ENCODE data around the gene IRF9. TPM values are rescaled to one million over a fixed set of nuclear protein-coding genes. Genes with fewer than 3 reads are reported as not detected.

IRF9 gene
- total RNA-seq, 1 donor from 2014 or later: 50.6 TPM

- Histone ChIP-seq H3K36me3 (ENCODE audit: control insufficient read depth in 3 of 3, insufficient read depth in 3 of 3, low read length in 3 of 3) (peaks cover 33 to 48% (median 36%) of the 10 kb centered on the region in 3 donors), H3K9me3 (ENCODE audit: control insufficient read depth in 3 of 3, low read length in 3 of 3) (no peaks in the 10 kb centered on the region), H3K27me3 (ENCODE audit: control insufficient read depth in 3 of 3, insufficient read depth in 3 of 3, low read length in 3 of 3) (no peaks in the 10 kb centered on the region), H3K4me3 (ENCODE audit: low read length in 3 of 3) (peak within 1 kb of the TSS; percentile 90 to 97 (median 94)), H3K9ac (ENCODE audit: low read depth in 1 of 3, low read length in 3 of 3) (peak within 1 kb of the TSS; percentile 90 to 96 (median 91)), H3K4me1 (ENCODE audit: control insufficient read depth in 3 of 3, insufficient read depth in 3 of 3, low read length in 3 of 3) (peaks cover 31 to 52% (median 31%) of the 10 kb centered on the region in 3 donors), H3K27ac (ENCODE audit: low read depth, low read length) (peak within 1 kb of the TSS; percentile 90)
Measured at GRCh38 chr14:24146978-24147760, 13.9 kb upstream of the IRF9 start, which contains the start of gene RNF31. RNF31 (plus strand) TSS chr14:24147498; CDS start chr14:24147699, 201 bp downstream.

DNA sequence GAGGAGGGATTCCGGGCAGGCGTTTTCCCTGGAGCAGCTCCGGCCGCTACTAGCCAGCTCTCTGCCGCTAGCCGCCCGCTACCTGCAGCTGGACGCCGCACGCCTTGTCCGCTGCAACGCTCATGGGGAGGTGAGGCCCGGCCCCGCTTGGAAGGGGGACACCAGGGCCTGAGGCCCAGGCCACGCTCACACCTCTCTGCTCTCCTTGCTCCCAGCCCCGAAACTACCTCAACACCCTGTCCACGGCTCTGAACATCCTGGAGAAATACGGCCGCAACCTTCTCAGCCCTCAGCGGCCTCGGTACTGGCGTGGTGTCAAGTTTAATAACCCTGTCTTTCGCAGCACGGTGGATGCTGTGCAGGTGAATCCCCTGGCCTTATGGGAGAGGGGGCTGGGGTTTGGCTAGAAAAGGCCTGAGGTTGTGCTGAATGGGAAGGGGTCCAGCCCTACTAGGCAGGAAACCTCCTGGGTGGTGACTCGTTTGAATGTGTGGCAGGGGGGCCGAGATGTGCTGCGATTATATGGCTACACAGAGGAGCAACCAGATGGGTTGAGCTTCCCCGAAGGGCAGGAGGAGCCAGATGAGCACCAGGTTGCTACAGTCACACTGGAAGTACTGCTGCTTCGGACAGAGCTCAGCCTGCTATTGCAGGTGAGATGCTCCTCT is 13.2 kb upstream of the IRF9 start:
- Histone ChIP-seq H3K4me1 (ENCODE audit: control insufficient read depth in 3 of 3, insufficient read depth in 3 of 3, low read length in 3 of 3) (peaks cover 30 to 50% (median 31%) of the 10 kb centered on the region in 3 donors), H3K27me3 (ENCODE audit: control insufficient read depth in 3 of 3, insufficient read depth in 3 of 3, low read length in 3 of 3) (no peaks in the 10 kb centered on the region), H3K27ac (ENCODE audit: low read depth, low read length) (peak overlapping the region; percentile 80), H3K4me3 (ENCODE audit: low read length in 3 of 3) (peak overlapping the region; percentile 90 to 97 (median 94)), H3K9ac (ENCODE audit: low read depth in 1 of 3, low read length in 3 of 3) (peak overlapping the region; percentile 90 to 96 (median 91)), H3K36me3 (ENCODE audit: control insufficient read depth in 3 of 3, insufficient read depth in 3 of 3, low read length in 3 of 3) (peaks cover 37 to 52% (median 39%) of the 10 kb centered on the region in 3 donors), H3K9me3 (ENCODE audit: control insufficient read depth in 3 of 3, low read length in 3 of 3) (no peaks in the 10 kb centered on the region)

GRCh38 chr14:24149302-24149969 is 11.6 kb upstream of the IRF9 start:
- Histone ChIP-seq H3K4me1 (ENCODE audit: control insufficient read depth in 3 of 3, insufficient read depth in 3 of 3, low read length in 3 of 3) (peaks cover 25 to 38% (median 30%) of the 10 kb centered on the region in 3 donors), H3K4me3 (ENCODE audit: low read length in 3 of 3) (no peak overlapping the region), H3K27me3 (ENCODE audit: control insufficient read depth in 3 of 3, insufficient read depth in 3 of 3, low read length in 3 of 3) (no peaks in the 10 kb centered on the region), H3K9me3 (ENCODE audit: control insufficient read depth in 3 of 3, low read length in 3 of 3) (no peaks in the 10 kb centered on the region), H3K27ac (ENCODE audit: low read depth, low read length) (no peak overlapping the region), H3K9ac (ENCODE audit: low read depth in 1 of 3, low read length in 3 of 3) (no peak overlapping the region), H3K36me3 (ENCODE audit: control insufficient read depth in 3 of 3, insufficient read depth in 3 of 3, low read length in 3 of 3) (peaks cover 33 to 51% (median 35%) of the 10 kb centered on the region in 3 donors)

DNA sequence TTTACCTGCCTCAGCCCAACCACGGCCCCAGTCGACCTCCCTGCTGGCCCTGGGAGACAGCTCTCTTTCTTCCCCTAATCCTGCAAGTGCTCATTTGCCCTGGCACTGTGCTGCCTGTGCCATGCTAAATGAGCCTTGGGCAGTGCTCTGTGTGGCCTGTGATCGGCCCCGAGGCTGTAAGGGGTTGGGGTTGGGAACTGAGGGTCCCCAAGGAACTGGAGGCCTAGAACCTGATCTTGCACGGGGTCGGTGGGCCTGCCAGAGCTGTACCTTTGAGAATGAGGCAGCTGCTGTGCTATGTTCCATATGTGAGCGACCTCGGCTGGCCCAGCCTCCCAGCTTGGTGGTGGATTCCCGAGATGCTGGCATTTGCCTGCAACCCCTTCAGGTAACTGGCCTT is 11.0 kb upstream of the IRF9 start:
- peaks cover 38 to 53% (median 39%) of the 10 kb centered on the region in 3 donors for H3K36me3 ChIP-seq (ENCODE audit: control insufficient read depth in 3 of 3, insufficient read depth in 3 of 3, low read length in 3 of 3)
- H3K9me3 ChIP-seq (ENCODE audit: control insufficient read depth in 3 of 3, low read length in 3 of 3): no peaks in the 10 kb centered on the region
- H3K27ac ChIP-seq (ENCODE audit: low read depth, low read length): no peak overlapping the region

GRCh38 chr14:24150567-24150966 is 10.5 kb upstream of the IRF9 start:
- Histone ChIP-seq H3K36me3 (ENCODE audit: control insufficient read depth in 3 of 3, insufficient read depth in 3 of 3, low read length in 3 of 3) (peaks cover 41 to 58% (median 44%) of the 10 kb centered on the region in 3 donors), H3K4me1 (ENCODE audit: control insufficient read depth in 3 of 3, insufficient read depth in 3 of 3, low read length in 3 of 3) (peaks cover 19 to 33% (median 25%) of the 10 kb centered on the region in 3 donors), H3K4me3 (ENCODE audit: low read length in 3 of 3) (no peak overlapping the region), H3K9ac (ENCODE audit: low read depth in 1 of 3, low read length in 3 of 3) (no peak overlapping the region), H3K27ac (ENCODE audit: low read depth, low read length) (no peak overlapping the region), H3K9me3 (ENCODE audit: control insufficient read depth in 3 of 3, low read length in 3 of 3) (no peaks in the 10 kb centered on the region), H3K27me3 (ENCODE audit: control insufficient read depth in 3 of 3, insufficient read depth in 3 of 3, low read length in 3 of 3) (no peaks in the 10 kb centered on the region)

More for the DNA sequence above, 11.0 kb upstream of the IRF9 start:
- no peaks in the 10 kb centered on the region for H3K27me3 ChIP-seq (ENCODE audit: control insufficient read depth in 3 of 3, insufficient read depth in 3 of 3, low read length in 3 of 3)
- peak overlapping the region in 1 of 3 donors; percentile 8 for H3K9ac ChIP-seq (ENCODE audit: low read depth in 1 of 3, low read length in 3 of 3)
- H3K4me1 ChIP-seq (ENCODE audit: control insufficient read depth in 3 of 3, insufficient read depth in 3 of 3, low read length in 3 of 3): peaks cover 24 to 35% (median 30%) of the 10 kb centered on the region in 3 donors
- H3K4me3 ChIP-seq (ENCODE audit: low read length in 3 of 3): no peak overlapping the region

- Histone ChIP-seq H3K9me3 (ENCODE audit: control insufficient read depth in 3 of 3, low read length in 3 of 3) (no peaks in the 10 kb centered on the region), H3K4me3 (ENCODE audit: low read length in 3 of 3) (no peak overlapping the region), H3K27ac (ENCODE audit: low read depth, low read length) (no peak overlapping the region), H3K9ac (ENCODE audit: low read depth in 1 of 3, low read length in 3 of 3) (peak overlapping the region in 1 of 3 donors; percentile 43), H3K36me3 (ENCODE audit: control insufficient read depth in 3 of 3, insufficient read depth in 3 of 3, low read length in 3 of 3) (peaks cover 44 to 62% (median 48%) of the 10 kb centered on the region in 3 donors), H3K4me1 (ENCODE audit: control insufficient read depth in 3 of 3, insufficient read depth in 3 of 3, low read length in 3 of 3) (peaks cover 15 to 28% (median 21%) of the 10 kb centered on the region in 3 donors), H3K27me3 (ENCODE audit: control insufficient read depth in 3 of 3, insufficient read depth in 3 of 3, low read length in 3 of 3) (no peaks in the 10 kb centered on the region)
Measured at GRCh38 chr14:24150993-24151392, 10.1 kb upstream of the IRF9 start.

GRCh38 chr14:24151404-24152080 is 9.5 kb upstream of the IRF9 start:
- Histone ChIP-seq H3K4me1 (ENCODE audit: control insufficient read depth in 3 of 3, insufficient read depth in 3 of 3, low read length in 3 of 3) (peaks cover 11 to 25% (median 17%) of the 10 kb centered on the region in 3 donors), H3K4me3 (ENCODE audit: low read length in 3 of 3) (no peak overlapping the region), H3K27ac (ENCODE audit: low read depth, low read length) (no peak overlapping the region), H3K27me3 (ENCODE audit: control insufficient read depth in 3 of 3, insufficient read depth in 3 of 3, low read length in 3 of 3) (no peaks in the 10 kb centered on the region), H3K9me3 (ENCODE audit: control insufficient read depth in 3 of 3, low read length in 3 of 3) (no peaks in the 10 kb centered on the region), H3K9ac (ENCODE audit: low read depth in 1 of 3, low read length in 3 of 3) (peak overlapping the region in 1 of 3 donors; percentile 43), H3K36me3 (ENCODE audit: control insufficient read depth in 3 of 3, insufficient read depth in 3 of 3, low read length in 3 of 3) (peaks cover 48 to 66% (median 52%) of the 10 kb centered on the region in 3 donors)

DNA sequence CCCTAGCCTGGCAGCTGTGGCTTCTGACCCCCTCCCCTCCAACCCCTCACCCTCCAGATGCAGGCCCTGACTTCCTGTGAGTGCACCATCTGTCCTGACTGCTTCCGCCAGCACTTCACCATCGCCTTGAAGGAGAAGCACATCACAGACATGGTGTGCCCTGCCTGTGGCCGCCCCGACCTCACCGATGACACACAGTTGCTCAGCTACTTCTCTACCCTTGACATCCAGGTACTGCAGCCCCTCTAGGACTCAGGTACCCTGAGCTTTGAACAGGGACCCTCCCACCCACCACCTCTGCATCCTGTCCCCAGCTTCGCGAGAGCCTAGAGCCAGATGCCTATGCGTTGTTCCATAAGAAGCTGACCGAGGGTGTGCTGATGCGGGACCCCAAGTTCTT is 6.0 kb upstream of the IRF9 start:
- peak overlapping the region in 1 of 3 donors; percentile 11 for H3K9ac ChIP-seq (ENCODE audit: low read depth in 1 of 3, low read length in 3 of 3)
- peaks cover 0 to 5% (median 0%) of the 10 kb centered on the region in 3 donors for H3K4me1 ChIP-seq (ENCODE audit: control insufficient read depth in 3 of 3, insufficient read depth in 3 of 3, low read length in 3 of 3)
- no peak overlapping the region for H3K27ac ChIP-seq (ENCODE audit: low read depth, low read length)
- H3K36me3 ChIP-seq (ENCODE audit: control insufficient read depth in 3 of 3, insufficient read depth in 3 of 3, low read length in 3 of 3): peaks cover 62 to 72% (median 69%) of the 10 kb centered on the region in 3 donors
- H3K4me3 ChIP-seq (ENCODE audit: low read length in 3 of 3): no peak overlapping the region
- H3K9me3 ChIP-seq (ENCODE audit: control insufficient read depth in 3 of 3, low read length in 3 of 3): no peaks in the 10 kb centered on the region
- no peaks in the 10 kb centered on the region for H3K27me3 ChIP-seq (ENCODE audit: control insufficient read depth in 3 of 3, insufficient read depth in 3 of 3, low read length in 3 of 3)

DNA sequence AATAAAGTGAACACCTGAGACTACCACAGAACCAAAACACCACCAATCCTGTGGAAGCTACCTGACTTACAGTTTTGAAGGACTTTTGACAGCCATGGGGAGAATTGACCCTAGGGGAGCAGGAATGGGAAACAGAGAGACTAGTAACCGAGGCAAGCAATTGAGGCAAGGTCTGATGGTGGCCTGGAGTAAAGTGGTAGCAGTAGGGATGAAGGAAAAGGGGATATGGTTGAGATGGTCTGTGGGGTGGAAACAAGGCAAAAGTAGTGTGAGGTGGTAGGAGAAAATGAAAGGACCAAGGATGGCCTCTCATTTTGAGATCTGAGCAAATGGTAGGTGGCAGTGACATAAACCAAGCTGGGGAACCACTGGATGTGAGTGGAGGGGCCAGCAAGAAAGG is 4.2 kb upstream of the IRF9 start:
- no peaks in the 10 kb centered on the region for H3K27me3 ChIP-seq (ENCODE audit: control insufficient read depth in 3 of 3, insufficient read depth in 3 of 3, low read length in 3 of 3)
- H3K4me1 ChIP-seq (ENCODE audit: control insufficient read depth in 3 of 3, insufficient read depth in 3 of 3, low read length in 3 of 3): peaks cover 12 to 20% (median 13%) of the 10 kb centered on the region in 3 donors
- no peaks in the 10 kb centered on the region for H3K9me3 ChIP-seq (ENCODE audit: control insufficient read depth in 3 of 3, low read length in 3 of 3)
- H3K9ac ChIP-seq (ENCODE audit: low read depth in 1 of 3, low read length in 3 of 3): peak overlapping the region in 1 of 3 donors; percentile 27
- H3K27ac ChIP-seq (ENCODE audit: low read depth, low read length): no peak overlapping the region
- peaks cover 53 to 61% (median 57%) of the 10 kb centered on the region in 3 donors for H3K36me3 ChIP-seq (ENCODE audit: control insufficient read depth in 3 of 3, insufficient read depth in 3 of 3, low read length in 3 of 3)
- H3K4me3 ChIP-seq (ENCODE audit: low read length in 3 of 3): no peak overlapping the region

Measured in skeletal muscle tissue (tissue), 4 donors.